H1 (cell line): ENCODE measurements around the gene MMP24. TPM values are rescaled to one million over a fixed set of nuclear protein-coding genes. Genes with fewer than 3 reads are reported as not detected.

ENCODE experiments used
- CTCF ChIA-PET: fragments of 300-600 bp; sonication (Branson Sonifier 250); formaldehyde crosslinking; loops from one replicate; lab custom pipeline; 2021; ENCODE audit not compliant: partially characterized antibody; lab: Charles Lee
- POLR2A ChIA-PET: fragments of 300-600 bp; sonication (Branson Sonifier 250); formaldehyde crosslinking; loops from one replicate; lab custom pipeline; 2021; ENCODE audit warnings: inconsistent platforms; ENCODE audit not compliant: partially characterized antibody; lab: Charles Lee
- DNase-seq, 2 experiments: peaks; one replicate each; pipeline versions ENCODE4 v3.0.0 to v3.0.0-alpha.2; 2010 to 2022; ENCODE audit warnings: low spot score in 2 of 2, low read depth in 1 of 2, mixed read lengths in 1 of 2
- FAIRE-seq: peaks from 2 replicates; lab custom pipeline; 2011; peaks lifted over from hg19 to GRCh38; lab: Jason Lieb, UNC
- H2AFZ ChIP-seq: 2 replicates; pipeline ENCODE4 v1.8.1; 2012; ENCODE audit warnings: low read length, inconsistent platforms
- H2AK5ac ChIP-seq: 2 replicates; pipeline ENCODE4 v1.6.1; 2013; ENCODE audit warnings: low read depth, low read length
- H2BK120ac ChIP-seq: replicated peaks from 2 replicates; pipeline ENCODE3; 2013; ENCODE audit warnings: low read depth, low read length, inconsistent platforms
- H2BK12ac ChIP-seq: 2 replicates; pipeline ENCODE4 v1.6.1; 2013; ENCODE audit warnings: low read depth, low read length
- H2BK15ac ChIP-seq: 2 replicates; pipeline ENCODE4 v1.6.1; 2013; ENCODE audit warnings: low read length
- H2BK20ac ChIP-seq: 2 replicates; pipeline ENCODE4 v1.6.1; 2013; ENCODE audit warnings: low read length
- H2BK5ac ChIP-seq: 2 replicates; pipeline ENCODE4 v1.6.1; 2013; ENCODE audit warnings: low read depth, low read length
- H3K14ac ChIP-seq: 2 replicates; pipeline ENCODE4 v1.6.1; 2013; ENCODE audit warnings: inconsistent platforms; ENCODE audit not compliant: insufficient read length
- H3K18ac ChIP-seq: 2 replicates; pipeline ENCODE4 v1.6.1; 2013; ENCODE audit warnings: low read length; ENCODE audit errors: extremely low read depth
- H3K23ac ChIP-seq: 2 replicates; pipeline ENCODE4 v1.6.1; 2013; ENCODE audit warnings: inconsistent platforms; ENCODE audit not compliant: insufficient read length
- H3K23me2 ChIP-seq: 2 replicates; pipeline ENCODE4 v1.6.1; 2013; ENCODE audit warnings: low read depth, low read length
- H3K27ac ChIP-seq: 2 replicates; pipeline ENCODE4 v1.6.1; 2011; ENCODE audit warnings: low read depth, low read length, inconsistent platforms
- H3K27me3 ChIP-seq, 4 experiments: replicated peaks in 1 of 4; 1 replicate in 1 of 4; 2 replicates in 3 of 4; pipeline versions ENCODE4 v1.6.1 to v1.8.1; 2011 to 2013; ENCODE audit warnings: low read length in 3 of 4, mild to moderate bottlenecking in 3 of 4, inconsistent platforms in 2 of 4, mixed read lengths in 2 of 4, moderate library complexity in 1 of 4; ENCODE audit not compliant: control insufficient read depth in 3 of 4, insufficient read depth in 3 of 4; ENCODE audit errors: extremely low read depth in 1 of 4
- H3K36me3 ChIP-seq, 4 experiments: 2 replicates each; pipeline versions ENCODE4 v1.6.1 to v1.8.1; 2011 to 2013; ENCODE audit warnings: mild to moderate bottlenecking in 4 of 4, low read length in 3 of 4, moderate library complexity in 2 of 4, control low read depth in 1 of 4, inconsistent platforms in 1 of 4; ENCODE audit not compliant: insufficient read depth in 4 of 4, control insufficient read depth in 2 of 4
- H3K4ac ChIP-seq: replicated peaks from 2 replicates; pipeline ENCODE3; 2013; ENCODE audit warnings: low read length, low read depth, mixed read lengths, inconsistent platforms; ENCODE audit not compliant: insufficient read length
- H3K4me1 ChIP-seq, 4 experiments: replicated peaks in 1 of 4; 1 replicate in 1 of 4; 2 replicates in 3 of 4; pipeline versions ENCODE4 v1.6.1 to v1.8.1; 2011 to 2013; ENCODE audit warnings: low read length in 3 of 4, inconsistent platforms in 2 of 4, mixed read lengths in 1 of 4; ENCODE audit not compliant: insufficient read depth in 4 of 4, control insufficient read depth in 3 of 4
- H3K4me2 ChIP-seq, 2 experiments: 2 replicates each; pipeline versions ENCODE4 v1.6.1 to v1.8.1; 2011 to 2013; ENCODE audit warnings: low read depth in 2 of 2, low read length in 2 of 2, control low read depth in 1 of 2, inconsistent platforms in 1 of 2, mild to moderate bottlenecking in 1 of 2; ENCODE audit not compliant: insufficient read depth in 1 of 2
- H3K4me3 ChIP-seq, 4 experiments: fragments of 200-600, 300-600 bp in 1 of 4; sonication (generic), shearing (Covaris generic), sonication (Bioruptor Twin) in 1 of 4; 2 replicates each; pipeline versions ENCODE4 v1.5.1 to v1.8.1; 2011 to 2016; ENCODE audit warnings: low read length in 4 of 4, low read depth in 3 of 4, control low read depth in 2 of 4, inconsistent platforms in 2 of 4, mild to moderate bottlenecking in 2 of 4, mixed read lengths in 1 of 4, moderate library complexity in 1 of 4; ENCODE audit not compliant: insufficient read depth in 2 of 4; ENCODE audit errors: extremely low read depth in 1 of 4
- H3K56ac ChIP-seq: replicated peaks from 2 replicates; pipeline ENCODE3; 2013; ENCODE audit warnings: low read depth, mild to moderate bottlenecking, mixed read lengths, low read length, inconsistent platforms; ENCODE audit not compliant: insufficient read length
- H3K79me1 ChIP-seq: 2 replicates; pipeline ENCODE4 v1.6.1; 2013; ENCODE audit warnings: low read depth, low read length, control low read depth
- H3K79me2 ChIP-seq, 2 experiments: 2 replicates each; pipeline versions ENCODE4 v1.6.1 to v1.8.1; 2012 to 2013; ENCODE audit warnings: low read length in 2 of 2, mild to moderate bottlenecking in 2 of 2, inconsistent platforms in 1 of 2; ENCODE audit not compliant: insufficient read depth in 2 of 2, control insufficient read depth in 1 of 2
- H3K9ac ChIP-seq, 4 experiments: replicated peaks in 1 of 4; 1 replicate in 1 of 4; 2 replicates in 3 of 4; pipeline versions ENCODE4 v1.6.1 to v1.8.1; 2011 to 2013; ENCODE audit warnings: low read depth in 3 of 4, low read length in 3 of 4, control low read depth in 2 of 4, mild to moderate bottlenecking in 2 of 4, moderate library complexity in 2 of 4, inconsistent platforms in 1 of 4; ENCODE audit errors: extremely low read depth in 1 of 4
- H3K9me3 ChIP-seq, 2 experiments: 2 replicates each; pipeline versions ENCODE4 v1.6.1 to v1.8.1; 2012 to 2013; ENCODE audit warnings: mild to moderate bottlenecking in 2 of 2, moderate library complexity in 2 of 2, control low read depth in 1 of 2, inconsistent platforms in 1 of 2, low read depth in 1 of 2, low read length in 1 of 2, mixed read lengths in 1 of 2; ENCODE audit not compliant: insufficient read depth in 2 of 2
- H4K20me1 ChIP-seq, 2 experiments: replicated peaks in 1 of 2; 2 replicates each; pipeline versions ENCODE3 to v1.8.1; 2011 to 2013; ENCODE audit warnings: inconsistent platforms in 2 of 2, low read length in 2 of 2, mild to moderate bottlenecking in 1 of 2; ENCODE audit not compliant: insufficient read depth in 2 of 2, control insufficient read depth in 1 of 2
- H4K5ac ChIP-seq: 2 replicates; pipeline ENCODE4 v1.6.1; 2013; ENCODE audit warnings: low read length, low read depth, mixed read lengths, inconsistent platforms; ENCODE audit not compliant: insufficient read length
- H4K8ac ChIP-seq: 2 replicates; pipeline ENCODE4 v1.8.0; 2013; ENCODE audit warnings: mild to moderate bottlenecking, moderate library complexity, low read length, inconsistent platforms; ENCODE audit not compliant: insufficient read depth; ENCODE audit errors: extremely low read depth
- H4K91ac ChIP-seq: replicated peaks from 2 replicates; pipeline ENCODE3; 2013; ENCODE audit warnings: low read length, mixed read lengths, inconsistent platforms; ENCODE audit not compliant: insufficient read length
- POLR2AphosphoS5 ChIP-seq: IDR thresholded peaks from 2 replicates; pipeline ENCODE4 v1.6.1; 2011; ENCODE audit warnings: low read depth, low read length
- SP4 ChIP-seq: IDR thresholded peaks from 2 replicates; pipeline ENCODE4 v1.6.1; 2012; ENCODE audit warnings: low read length, inconsistent platforms
- WGBS, 2 experiments: shearing (Covaris generic) in 1 of 2; methylation state at CpG; one replicate each; pipeline versions ENCODE4 v1.1.6 to v1.1.7; 2013 to 2015; ENCODE audit warnings: low lambda C conversion rate in 2 of 2, mixed read lengths in 2 of 2, inconsistent platforms in 1 of 2, low coverage in 1 of 2, missing lambda C conversion rate in 1 of 2; ENCODE audit not compliant: insufficient replicate concordance in 2 of 2, insufficient coverage in 1 of 2, insufficient read length in 1 of 2; ENCODE audit errors: extremely low coverage in 1 of 2, missing lambda C conversion rate in 1 of 2; 5-methylcytosine and 5-hydroxymethylcytosine counted together
- polyA plus RNA-seq, 7 experiments: library from polyadenylated mRNA; depleted of rRNA in 3 of 7; stranded (reverse) in 5 of 7; unstranded in 2 of 7; fragments of >200 nt in 5 of 7; fragments of 200-250 nt in 2 of 7; gene quantifications; 1 replicate in 5 of 7; 2 replicates in 1 of 7; 4 replicates in 1 of 7; pipeline versions ENCODE4 v1.2.1 to v1.2.3, GENCODE V29; 2011 to 2013; ENCODE audit warnings: missing spikeins in 2 of 7, mixed read lengths in 2 of 7
- total RNA-seq: library from RNA; stranded (reverse); fragmentation: NEBNext Ultra II Directional; extraction: Animal tissue kit (Norgen Biotek cat#: 25700); gene quantifications from 2 replicates; pipeline ENCODE4 v1.2.1, GENCODE V29; 2021

The MMP24 gene
- total and polyA plus RNA-seq, 2 of the 8 experiments (the other 6 are each of a cell fraction or from before 2014, with no cell fraction given): 18.8 to 21.4 TPM

DNA sequence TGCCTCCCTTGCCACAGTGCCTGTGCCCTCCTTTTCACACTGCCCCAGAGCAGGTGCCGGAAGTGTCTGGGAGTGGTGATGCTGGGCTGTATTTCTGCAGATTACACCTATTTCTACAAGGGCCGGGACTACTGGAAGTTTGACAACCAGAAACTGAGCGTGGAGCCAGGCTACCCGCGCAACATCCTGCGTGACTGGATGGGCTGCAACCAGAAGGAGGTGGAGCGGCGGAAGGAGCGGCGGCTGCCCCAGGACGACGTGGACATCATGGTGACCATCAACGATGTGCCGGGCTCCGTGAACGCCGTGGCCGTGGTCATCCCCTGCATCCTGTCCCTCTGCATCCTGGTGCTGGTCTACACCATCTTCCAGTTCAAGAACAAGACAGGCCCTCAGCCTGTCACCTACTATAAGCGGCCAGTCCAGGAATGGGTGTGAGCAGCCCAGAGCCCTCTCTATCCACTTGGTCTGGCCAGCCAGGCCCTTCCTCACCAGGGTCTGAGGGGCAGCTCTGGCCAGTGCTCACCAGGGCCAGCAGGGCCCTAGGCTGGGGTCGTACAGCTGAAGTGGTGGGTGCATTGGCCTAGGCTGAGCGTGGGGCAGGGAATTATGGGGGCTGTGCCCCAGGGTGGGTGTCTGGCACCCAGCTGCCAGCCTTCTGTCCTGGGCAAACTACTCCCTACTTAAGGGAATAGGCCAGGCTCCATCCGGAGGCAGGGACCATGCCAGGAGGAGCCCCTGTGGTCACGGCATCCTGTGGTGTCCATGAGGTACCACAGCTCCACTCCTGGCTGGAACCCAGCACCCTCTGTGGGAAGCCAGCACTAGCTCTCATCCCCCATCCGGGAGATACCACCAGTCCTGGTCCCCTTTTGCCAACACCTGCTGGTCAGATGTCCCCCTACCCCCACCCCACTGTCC lies 47.9 kb downstream of the MMP24 start:
- Histone ChIP-seq H3K27ac (peak overlapping the region; percentile 52; the same call in 1 of the 2 replicates), H3K56ac (no peak overlapping the region), H2BK15ac (no peak overlapping the region; the same call in 1 of the 2 replicates), H2AFZ (no peak overlapping the region), H2BK120ac (no peak overlapping the region), H3K23me2 (peaks cover 4% of the 10 kb centered on the region; the same call in 1 of the 2 replicates), H3K4me2 (no peak overlapping the region), H4K8ac (peak overlapping the region; percentile 78; the same call in 1 of the 2 replicates), H3K4me3 (no peak overlapping the region), H2AK5ac (no peak overlapping the region), H3K79me2 (no peaks in the 10 kb centered on the region), H3K4ac (no peak overlapping the region), H3K14ac (no peak overlapping the region), H3K79me1 (no peaks in the 10 kb centered on the region; the same call in 1 of the 2 replicates), H3K9me3 (no peaks in the 10 kb centered on the region), H4K5ac (no peak overlapping the region), H3K18ac (peak overlapping the region; percentile 28; the same call in 1 of the 2 replicates), H2BK5ac (no peak overlapping the region), H3K27me3 (no peaks in the 10 kb centered on the region), H3K23ac (no peak overlapping the region), H4K91ac (peak overlapping the region; percentile 22), H3K4me1 (peaks cover 5 to 11% (median 7%) of the 10 kb centered on the region in 4 experiments), H2BK12ac (no peak overlapping the region), H2BK20ac (no peak overlapping the region), H3K9ac (no peak overlapping the region), H3K36me3 (peaks cover 9 to 29% (median 9%) of the 10 kb centered on the region in 4 experiments), H4K20me1 (peaks cover 0 to 2% of the 10 kb centered on the region in 2 experiments)
- POLR2A ChIA-PET: interaction anchor here (0.9 to 7.9 kb wide), 10 partner anchors 8 to 180 kb away, joined by 3 to 98 read pairs (median 6); partner anchors contain the start of genes EDEM2 and EIF6
- DNase-seq: no peak
- no peak for FAIRE-seq
- CTCF ChIA-PET: interaction anchor here (0.6 to 11.5 kb wide), 7 partner anchors 14 to 179 kb away, joined by 3 to 135 read pairs (median 4); partner anchors contain the start of gene EDEM2
- 94% methylated on average over 24 of the region's 24 CpGs; no CpG with 5 or more reads in 1 of the 2 experiments for WGBS, 2 experiments
- TF ChIP-seq POLR2AphosphoS5 (peak; percentile 34; the same call in 1 of the 2 replicates), SP4 (no peak)
